ENCODE measurements around the gene FOXK1.
"Not testable (repeated sequence)": the region's sequence is repeated elsewhere in the genome, so short reads cannot be mapped to it uniquely, and the experiment has no call there.

FOXK1 gene

GRCh38 chr7:4667776-4668509 is 14.2 kb upstream of the FOXK1 start:
- DNase-seq: no peak

- DNase-seq: no peak
These were observed 13.6 kb upstream of the FOXK1 start for GRCh38 chr7:4668510-4668847.

GRCh38 chr7:4670791-4671190 is 11.3 kb upstream of the FOXK1 start:
- DNase-seq: no peak

- no peak for DNase-seq
These were observed 6.2 kb upstream of the FOXK1 start for GRCh38 chr7:4675771-4676367.

GRCh38 chr7:4677518-4677917 is 4.6 kb upstream of the FOXK1 start:
- not testable (repeated sequence) for DNase-seq

- DNase-seq: peak; percentile 8
These were observed 760 bp upstream of the FOXK1 start for GRCh38 chr7:4681218-4681851.

GRCh38 chr7:4682621-4683042 is 537 bp downstream of the FOXK1 start:
- DNase-seq: peak; percentile 36

- DNase-seq: peak; percentile 40
These were observed 1.2 kb downstream of the FOXK1 start for GRCh38 chr7:4683043-4683883.

- peak; percentile 69 for DNase-seq
These were observed 1.9 kb downstream of the FOXK1 start for GRCh38 chr7:4683884-4684565.

GRCh38 chr7:4684846-4685245 is 2.8 kb downstream of the FOXK1 start:
- no peak for DNase-seq

GRCh38 chr7:4685676-4686075 is 3.6 kb downstream of the FOXK1 start:
- DNase-seq: not testable (repeated sequence)

GRCh38 chr7:4687956-4688355 is 5.9 kb downstream of the FOXK1 start:
- no peak for DNase-seq

GRCh38 chr7:4689151-4689550 is 7.1 kb downstream of the FOXK1 start:
- no peak for DNase-seq

GRCh38 chr7:4689668-4690067 is 7.6 kb downstream of the FOXK1 start:
- no peak for DNase-seq

- DNase-seq: no peak
These were observed 9.1 kb downstream of the FOXK1 start for GRCh38 chr7:4690953-4691856.

GRCh38 chr7:4692055-4692454 is 10.0 kb downstream of the FOXK1 start:
- DNase-seq: no peak

GRCh38 chr7:4692622-4693021 is 10.5 kb downstream of the FOXK1 start:
- DNase-seq: not testable (repeated sequence)

GRCh38 chr7:4693152-4693551 is 11.1 kb downstream of the FOXK1 start:
- no peak for DNase-seq

GRCh38 chr7:4693749-4694148 is 11.7 kb downstream of the FOXK1 start:
- DNase-seq: no peak

GRCh38 chr7:4694305-4694704 is 12.2 kb downstream of the FOXK1 start:
- no peak for DNase-seq

GRCh38 chr7:4698707-4699275 is 16.7 kb downstream of the FOXK1 start:
- no peak for DNase-seq

Data from CD4-positive, alpha-beta T cell treated with Interleukin-10 for 1 hour (primary cell).